IMR-90 (cell line): ENCODE measurements around the gene CNNM1. TPM values are rescaled to one million over a fixed set of nuclear protein-coding genes. Genes with fewer than 3 reads are reported as not detected.

Experiments
- ATAC-seq: fragments of 200-7000 bp; cut with Tn5 transposase; 2 replicates; pipeline ENCODE4 v1.9.1; 2020; ENCODE audit warnings: low read depth, mild to moderate bottlenecking, moderate library complexity
- BruUV-seq: library from RNA; stranded (reverse); fragments of 400-500 nt; replicated peaks from 2 replicates; lab custom pipeline; 2021; lab: Mats Ljungman, UMichigan
- CTCF ChIA-PET: fragments of 300-600 bp; formaldehyde crosslinking; extraction: SDS; loops from one replicate; lab custom pipeline; 2021; ENCODE audit warnings: antibody characterized with exemption; lab: Yijun Ruan, JAX
- POLR2A ChIA-PET: fragments of 300-600 bp; sonication (Branson Sonifier 250); formaldehyde crosslinking; loops from one replicate; lab custom pipeline; 2022; ENCODE audit warnings: antibody characterized with exemption; ENCODE audit not compliant: unreplicated experiment; lab: Charles Lee
- DNase-seq: peaks from one replicate; pipeline ENCODE4 v3.0.0; 2013
- H2AFZ ChIP-seq: replicated peaks from 2 replicates; pipeline ENCODE3; 2013; ENCODE audit warnings: low read length, mild to moderate bottlenecking; ENCODE audit not compliant: poor library complexity
- H2AK5ac ChIP-seq: 2 replicates; pipeline ENCODE4 v1.6.1; 2013; ENCODE audit warnings: low read depth, low read length, inconsistent platforms
- H2AK9ac ChIP-seq: replicated peaks from 2 replicates; pipeline ENCODE3; 2013; ENCODE audit warnings: mild to moderate bottlenecking, low read depth, low read length, moderate library complexity; ENCODE audit not compliant: poor library complexity
- H2BK120ac ChIP-seq: 2 replicates; pipeline ENCODE4 v1.6.1; 2013; ENCODE audit warnings: low read depth, low read length, inconsistent platforms
- H2BK15ac ChIP-seq: 3 replicates; pipeline ENCODE4 v1.6.1; 2013; ENCODE audit warnings: low read depth, low read length, inconsistent platforms
- H2BK20ac ChIP-seq: 2 replicates; pipeline ENCODE4 v1.6.1; 2013; ENCODE audit warnings: low read depth, mild to moderate bottlenecking, inconsistent platforms, low read length, moderate library complexity
- H2BK5ac ChIP-seq: 2 replicates; pipeline ENCODE4 v1.6.1; 2013; ENCODE audit warnings: mild to moderate bottlenecking, low read depth, low read length, inconsistent platforms; ENCODE audit not compliant: poor library complexity, severe bottlenecking
- H3K14ac ChIP-seq: replicated peaks from 2 replicates; pipeline ENCODE4 v1.6.1; 2013; ENCODE audit warnings: low read depth, low read length, inconsistent platforms
- H3K18ac ChIP-seq: 2 replicates; pipeline ENCODE4 v1.6.1; 2013; ENCODE audit warnings: low read depth, low read length, control low read depth
- H3K23ac ChIP-seq: 2 replicates; pipeline ENCODE4 v1.6.1; 2013; ENCODE audit warnings: low read depth, low read length, inconsistent platforms
- H3K27ac ChIP-seq: 2 replicates; pipeline ENCODE4 v1.5.1; 2013; ENCODE audit warnings: mild to moderate bottlenecking, control low read depth, low read length; ENCODE audit not compliant: insufficient read depth
- H3K27me3 ChIP-seq: 2 replicates; pipeline ENCODE4 v1.6.1; 2013; ENCODE audit warnings: low read length; ENCODE audit not compliant: control insufficient read depth, insufficient read depth
- H3K36me3 ChIP-seq: 2 replicates; pipeline ENCODE4 v1.6.1; 2013; ENCODE audit warnings: low read length, mixed read lengths; ENCODE audit not compliant: control insufficient read depth, insufficient read depth
- H3K4ac ChIP-seq: 2 replicates; pipeline ENCODE4 v1.6.1; 2013; ENCODE audit warnings: low read depth, low read length, inconsistent platforms
- H3K4me1 ChIP-seq: 2 replicates; pipeline ENCODE4 v1.6.1; 2013; ENCODE audit warnings: low read length, mixed read lengths; ENCODE audit not compliant: control insufficient read depth, insufficient read depth
- H3K4me2 ChIP-seq: 2 replicates; pipeline ENCODE4 v1.6.1; 2013; ENCODE audit warnings: low read depth, mild to moderate bottlenecking, control low read depth, low read length, moderate library complexity
- H3K4me3 ChIP-seq: 2 replicates; pipeline ENCODE4 v1.5.1; 2013; ENCODE audit warnings: low read depth, mild to moderate bottlenecking, control low read depth, low read length, moderate library complexity; ENCODE audit not compliant: insufficient read depth
- H3K56ac ChIP-seq: 2 replicates; pipeline ENCODE4 v1.6.1; 2013; ENCODE audit warnings: low read length, inconsistent platforms; ENCODE audit not compliant: insufficient read depth; ENCODE audit errors: extremely low read depth
- H3K79me1 ChIP-seq, 2 experiments: 2 replicates each; pipeline ENCODE4 v1.6.1; 2013; ENCODE audit warnings: low read length in 2 of 2, inconsistent platforms in 1 of 2, low read depth in 1 of 2
- H3K9ac ChIP-seq: 2 replicates; pipeline ENCODE4 v1.6.1; 2013; ENCODE audit warnings: low read depth, low read length, control low read depth
- H3K9me1 ChIP-seq: 2 replicates; pipeline ENCODE4 v1.6.1; 2013; ENCODE audit warnings: low read length, inconsistent platforms; ENCODE audit not compliant: insufficient read depth
- H3K9me3 ChIP-seq: 2 replicates; pipeline ENCODE4 v1.6.1; 2013; ENCODE audit warnings: low read length; ENCODE audit not compliant: control insufficient read depth, insufficient read depth
- H4K20me1 ChIP-seq: 2 replicates; pipeline ENCODE4 v1.6.1; 2013; ENCODE audit warnings: low read length, inconsistent platforms; ENCODE audit not compliant: insufficient read depth
- H4K5ac ChIP-seq: 2 replicates; pipeline ENCODE4 v1.6.1; 2013; ENCODE audit warnings: mild to moderate bottlenecking, low read depth, low read length, control low read depth
- H4K8ac ChIP-seq, 2 experiments: 2 replicates each; pipeline ENCODE4 v1.6.1; 2013; ENCODE audit warnings: low read depth in 2 of 2, low read length in 2 of 2, control low read depth in 1 of 2, inconsistent platforms in 1 of 2
- H4K91ac ChIP-seq: 2 replicates; pipeline ENCODE4 v1.6.1; 2013; ENCODE audit warnings: low read depth, low read length, inconsistent platforms; ENCODE audit not compliant: insufficient read depth
- BHLHE40 ChIP-seq: fragments of 150-350 bp; IDR thresholded peaks from 2 replicates; pipeline ENCODE4 v1.6.1; 2016; ENCODE audit warnings: mild to moderate bottlenecking, low read depth, low read length
- CHD1 ChIP-seq: IDR thresholded peaks from 2 replicates; pipeline ENCODE4 v1.6.1; 2012; ENCODE audit warnings: low read depth, low read length, improper control_type of control experiment
- CTCF ChIP-seq: conservative IDR thresholded peaks from 2 replicates; pipeline ENCODE4 v1.5.1; 2012; ENCODE audit warnings: mild to moderate bottlenecking, low read depth, low read length, improper control_type of control experiment
- FOS ChIP-seq: fragments of 150-350 bp; IDR thresholded peaks from 2 replicates; pipeline ENCODE4 v1.6.1; 2016; ENCODE audit warnings: low read depth, low read length
- MXI1 ChIP-seq: IDR thresholded peaks from 2 replicates; pipeline ENCODE4 v1.6.1; 2012; ENCODE audit warnings: low read depth, mild to moderate bottlenecking, low read length, moderate library complexity, borderline replicate concordance
- NFE2L2 ChIP-seq: fragments of 150-350 bp; IDR thresholded peaks from 2 replicates; pipeline ENCODE4 v1.6.1; 2016; ENCODE audit warnings: low read depth, mild to moderate bottlenecking, low read length
- POLR2A ChIP-seq: IDR thresholded peaks from 2 replicates; pipeline ENCODE4 v1.6.1; 2012; ENCODE audit warnings: mild to moderate bottlenecking, low read depth, low read length
- RAD21 ChIP-seq: IDR thresholded peaks from 2 replicates; pipeline ENCODE4 v1.6.1; 2012; ENCODE audit warnings: low read length, improper control_type of control experiment
- RCOR1 ChIP-seq: IDR thresholded peaks from 2 replicates; pipeline ENCODE4 v1.6.1; 2012; ENCODE audit warnings: mild to moderate bottlenecking, low read length, improper control_type of control experiment; ENCODE audit not compliant: insufficient replicate concordance
- RFX5 ChIP-seq: IDR thresholded peaks from 2 replicates; pipeline ENCODE4 v1.8.0; 2012; ENCODE audit warnings: low read depth, mild to moderate bottlenecking, low read length, moderate library complexity
- SMC3 ChIP-seq: fragments of 150-350 bp; IDR thresholded peaks from 2 replicates; pipeline ENCODE4 v1.6.1; 2016; ENCODE audit warnings: low read depth, mild to moderate bottlenecking, antibody characterized with exemption, low read length, moderate library complexity
- USF2 ChIP-seq: fragments of 150-350 bp; IDR thresholded peaks from 2 replicates; pipeline ENCODE4 v1.6.1; 2017; ENCODE audit warnings: mild to moderate bottlenecking, antibody characterized with exemption, low read length, low read depth
- WGBS, 2 experiments: methylation state at CpG; one replicate each; pipeline versions ENCODE4 v1.1.5 to v1.1.7; 2013; ENCODE audit warnings: missing lambda C conversion rate in 2 of 2; ENCODE audit not compliant: insufficient read length in 1 of 2; ENCODE audit errors: extremely low coverage in 2 of 2; 5-methylcytosine and 5-hydroxymethylcytosine counted together
- dilution Hi-C: fragments of 300-500 bp; cut with HindIII; formaldehyde crosslinking; loops from one replicate; pipeline ENCODE4 v1.14.3; 2018; ENCODE audit warnings: low sequenced_read_pairs; ENCODE audit not compliant: unreplicated experiment
- in situ Hi-C: fragments of 300-500 bp; cut with MboI; formaldehyde crosslinking; loops from 3 replicates; pipeline ENCODE4 v1.14.3; 2019; ENCODE audit warnings: low sequenced_read_pairs, inconsistent platforms, mixed read lengths
- intact Hi-C: fragments of 100-400 bp; cut with micrococcal nuclease; formaldehyde crosslinking; loops from 2 replicates; pipeline ENCODE4 v1.10.0; 2022
- polyA plus RNA-seq, 3 experiments: library from polyadenylated mRNA; depleted of rRNA; stranded (reverse); fragments of >200 nt; gene quantifications; 2 replicates each; pipeline ENCODE4 v1.2.3, GENCODE V29; 2012; ENCODE audit warnings: low replicate concordance in 1 of 3
- total RNA-seq: library from RNA; depleted of rRNA; stranded (reverse); fragments of >200 nt; gene quantifications from 2 replicates; pipeline ENCODE4 v1.2.3, GENCODE V29; 2012

Gene CNNM1
- total and polyA plus RNA-seq, 2 of the 4 experiments (the other 2 are of a cell fraction), result 0.18 to 0.39 TPM

GRCh38 chr10:99399664-99400063, 70.5 kb downstream of the CNNM1 start:
- H3K4me2 ChIP-seq, result no peak overlapping the region
- no peak overlapping the region for H4K91ac ChIP-seq
- dilution Hi-C loops (no loop called here), in situ Hi-C loops (no loop called here), intact Hi-C loops (no loop called here)
- H3K56ac ChIP-seq, result no peak overlapping the region
- TF ChIP-seq RCOR1, result no peak
- no peak for TF ChIP-seq FOS
- TF ChIP-seq RFX5, result no peak
- TF ChIP-seq SMC3, result no peak
- no peak for TF ChIP-seq USF2
- TF ChIP-seq BHLHE40, result no peak
- no peak for TF ChIP-seq CTCF
- TF ChIP-seq NFE2L2, result no peak
- no peak for TF ChIP-seq POLR2A
- no peak for TF ChIP-seq MXI1
- no peak for TF ChIP-seq RAD21
- TF ChIP-seq CHD1, result no peak
- H3K23ac ChIP-seq, result no peak overlapping the region
- 0 out of 4 replicates have a peak, but pooled peaks cover 0 to 3% of the 10 kb centered on the region in 2 experiments for H3K79me1 ChIP-seq
- no peak overlapping the region for H2AFZ ChIP-seq
- no peak overlapping the region for H2AK9ac ChIP-seq
- H2AK5ac ChIP-seq, result no peak overlapping the region
- no peak overlapping the region for H4K8ac ChIP-seq
- WGBS, 2 experiments, result 100% methylated on average over 1 of the region's 3 CpGs; no CpG with 5 or more reads in 1 of the 2 experiments
- H3K4me3 ChIP-seq, result no peak overlapping the region
- BruUV-seq, result no TSS peak
- no peaks in the 10 kb centered on the region; the same call in 1 of the 2 replicates for H4K20me1 ChIP-seq
- ChIA-PET CTCF (no interaction called here), POLR2A (no interaction called here)
- no peak for DNase-seq
- no peaks in the 10 kb centered on the region for H3K9me3 ChIP-seq
- no peak for ATAC-seq
- H3K4ac ChIP-seq, result no peak overlapping the region
- no peak overlapping the region for H4K5ac ChIP-seq
- no peak overlapping the region for H2BK20ac ChIP-seq
- H3K9me1 ChIP-seq, result peaks cover 17% of the 10 kb centered on the region
- H2BK5ac ChIP-seq, result no peak overlapping the region
- no peaks in the 10 kb centered on the region for H3K27me3 ChIP-seq
- H3K14ac ChIP-seq, result no peak overlapping the region
- H3K36me3 ChIP-seq, result peaks cover 22% of the 10 kb centered on the region
- H3K4me1 ChIP-seq, result peaks cover 8% of the 10 kb centered on the region
- H2BK120ac ChIP-seq, result no peak overlapping the region
- no peak overlapping the region for H3K27ac ChIP-seq
- no peak overlapping the region for H3K18ac ChIP-seq
- no peak overlapping the region for H3K9ac ChIP-seq
- H2BK15ac ChIP-seq, result no peak overlapping the region
